Measurements from ENCODE around the gene CDH4.

The CDH4 gene

DNA sequence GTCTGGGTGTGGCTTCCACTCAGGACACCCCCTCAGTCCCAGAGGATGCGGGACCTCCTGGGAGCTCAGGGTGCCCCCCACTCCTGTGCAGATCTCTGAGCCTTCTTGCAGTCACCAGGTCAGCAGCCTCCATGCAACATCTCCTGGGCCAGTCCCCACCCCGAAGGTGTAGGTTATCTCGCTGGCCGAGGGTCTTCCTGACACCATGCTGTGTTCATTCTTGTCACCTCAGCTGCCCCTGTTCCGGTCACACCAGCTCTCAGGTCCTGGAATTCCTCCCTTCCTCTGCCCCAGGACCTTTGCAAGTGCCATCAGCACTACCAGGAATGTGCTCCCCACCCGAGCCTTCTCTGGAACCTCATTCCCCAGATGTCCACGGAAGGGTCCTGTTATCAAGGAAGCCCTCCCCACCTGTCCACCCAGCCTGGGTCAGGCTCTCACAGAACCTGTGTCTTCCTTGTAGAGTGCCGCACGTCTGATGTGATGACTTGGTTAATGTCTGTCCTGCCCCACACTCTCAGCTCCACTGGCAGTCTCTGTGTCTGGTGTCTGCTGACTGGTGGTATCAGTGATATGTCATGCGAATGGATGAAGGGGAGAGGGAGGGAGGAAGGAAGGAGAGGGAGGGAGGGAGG, 484.1 kb downstream of the CDH4 start:
- no peak overlapping the region for H3K27ac ChIP-seq
- ChIA-PET POLR2A (ENCODE audit: low non-redundant PET) (no interaction called here), CTCF (interaction anchor here (0.6 to 0.7 kb wide), 2 partner anchors 137 to 1525 kb away, joined by 3 read pairs; no protein-coding TSS in a partner anchor)
- DNase-seq (ENCODE audit: low spot score): no peak
- TF ChIP-seq, protein P1, sequence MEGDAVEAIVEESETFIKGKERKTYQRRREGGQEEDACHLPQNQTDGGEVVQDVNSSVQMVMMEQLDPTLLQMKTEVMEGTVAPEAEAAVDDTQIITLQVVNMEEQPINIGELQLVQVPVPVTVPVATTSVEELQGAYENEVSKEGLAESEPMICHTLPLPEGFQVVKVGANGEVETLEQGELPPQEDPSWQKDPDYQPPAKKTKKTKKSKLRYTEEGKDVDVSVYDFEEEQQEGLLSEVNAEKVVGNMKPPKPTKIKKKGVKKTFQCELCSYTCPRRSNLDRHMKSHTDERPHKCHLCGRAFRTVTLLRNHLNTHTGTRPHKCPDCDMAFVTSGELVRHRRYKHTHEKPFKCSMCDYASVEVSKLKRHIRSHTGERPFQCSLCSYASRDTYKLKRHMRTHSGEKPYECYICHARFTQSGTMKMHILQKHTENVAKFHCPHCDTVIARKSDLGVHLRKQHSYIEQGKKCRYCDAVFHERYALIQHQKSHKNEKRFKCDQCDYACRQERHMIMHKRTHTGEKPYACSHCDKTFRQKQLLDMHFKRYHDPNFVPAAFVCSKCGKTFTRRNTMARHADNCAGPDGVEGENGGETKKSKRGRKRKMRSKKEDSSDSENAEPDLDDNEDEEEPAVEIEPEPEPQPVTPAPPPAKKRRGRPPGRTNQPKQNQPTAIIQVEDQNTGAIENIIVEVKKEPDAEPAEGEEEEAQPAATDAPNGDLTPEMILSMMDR (conservative IDR thresholded peaks at IDR 0.05; ENCODE audit: low read depth): no peak

DNA sequence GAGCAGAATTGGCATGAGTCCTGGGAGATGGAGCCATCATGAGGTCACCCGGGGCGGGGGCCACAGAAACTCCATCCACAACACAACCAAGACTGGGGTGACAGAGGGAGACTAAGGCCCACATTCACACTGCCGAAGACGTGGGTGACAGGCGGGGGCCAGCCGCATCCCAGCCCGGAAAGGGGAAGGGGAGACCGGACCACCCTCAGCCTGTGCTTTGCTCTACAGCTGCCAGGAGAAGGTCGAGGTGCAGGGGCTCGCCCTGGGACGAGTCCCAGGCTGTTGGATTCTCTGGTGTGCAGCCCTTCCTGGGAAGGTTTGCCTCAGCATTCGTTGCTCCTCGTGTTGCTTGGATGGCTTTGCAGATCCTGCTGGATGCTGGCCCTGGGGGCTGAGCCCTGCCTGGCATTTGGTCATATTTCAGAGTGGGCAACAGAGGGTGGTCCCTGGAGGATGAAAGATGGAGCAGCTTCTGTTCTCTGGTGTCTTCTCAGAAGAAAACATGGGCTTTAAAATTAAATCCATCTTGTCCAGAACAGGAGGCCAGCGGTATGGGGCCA, 484.8 kb downstream of the CDH4 start:
- no peak for DNase-seq (ENCODE audit: low spot score)
- ChIA-PET POLR2A (ENCODE audit: low non-redundant PET) (no interaction called here), CTCF (interaction anchor here (0.6 to 0.7 kb wide), 2 partner anchors 138 to 1526 kb away, joined by 3 read pairs; no protein-coding TSS in a partner anchor)
- TF ChIP-seq, protein P1 (conservative IDR thresholded peaks at IDR 0.05; ENCODE audit: low read depth): no peak
- no peak overlapping the region for H3K27ac ChIP-seq

DNA sequence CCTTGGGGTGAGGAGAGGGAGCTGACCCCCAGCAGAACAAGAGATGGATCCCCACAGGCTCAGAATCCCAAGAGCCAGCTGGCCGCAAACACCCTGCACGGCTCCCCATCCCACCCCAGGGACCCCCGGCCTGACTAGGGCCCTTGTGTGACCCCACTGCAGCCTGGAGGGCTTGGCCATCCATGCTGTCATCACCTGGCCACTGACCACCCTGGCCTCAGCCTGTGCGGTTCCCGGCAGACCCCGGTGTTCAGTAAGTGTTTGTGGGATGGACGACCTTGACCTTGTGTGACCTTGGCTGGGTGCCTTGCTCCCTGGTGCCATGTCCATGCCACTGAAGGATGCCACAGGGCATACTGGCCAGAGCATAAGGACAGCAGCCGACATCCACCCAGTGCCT, 485.3 kb downstream of the CDH4 start:
- no peak overlapping the region for H3K27ac ChIP-seq
- DNase-seq (ENCODE audit: low spot score): no peak
- ChIA-PET POLR2A (ENCODE audit: low non-redundant PET) (no interaction called here), CTCF (no interaction called here)
- TF ChIP-seq, protein P1 (conservative IDR thresholded peaks at IDR 0.05; ENCODE audit: low read depth): no peak

DNA sequence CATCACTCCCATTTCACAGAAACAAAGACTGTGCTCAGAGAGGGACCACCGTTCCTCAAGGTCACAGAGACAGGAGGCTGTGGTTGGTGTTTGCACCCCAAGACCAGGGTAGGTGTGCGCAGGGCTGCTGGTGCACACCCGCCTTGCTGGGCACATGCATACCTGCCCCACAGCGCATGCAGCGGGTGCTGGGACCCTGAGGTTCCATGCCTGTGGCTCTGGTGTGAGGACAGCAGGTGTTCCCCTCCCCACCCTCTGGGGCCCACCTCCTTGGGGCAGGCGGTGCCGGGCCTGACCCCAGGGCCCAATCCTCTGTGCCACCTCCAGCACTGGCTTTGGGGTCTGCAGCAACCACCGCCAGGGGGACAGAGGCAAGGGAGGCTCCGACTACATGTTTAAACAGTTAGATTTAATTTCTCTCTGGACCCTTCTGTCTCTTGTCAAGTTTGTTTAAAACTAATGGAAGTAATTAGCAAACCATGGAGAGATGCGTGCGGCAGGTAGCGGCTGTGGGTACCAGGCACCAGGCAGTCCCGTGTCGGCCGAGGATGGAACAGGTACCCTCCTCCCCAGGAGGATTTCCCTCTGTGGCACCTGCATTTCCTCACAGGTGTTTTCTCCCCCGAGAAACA, 485.9 kb downstream of the CDH4 start:
- CTCF ChIA-PET: no interaction called here
- H3K27ac ChIP-seq: no peak overlapping the region
- POLR2A ChIA-PET (ENCODE audit: low non-redundant PET): no interaction called here
- TF ChIP-seq, protein P1 (conservative IDR thresholded peaks at IDR 0.05; ENCODE audit: low read depth): no peak
- DNase-seq (ENCODE audit: low spot score): no peak

DNA sequence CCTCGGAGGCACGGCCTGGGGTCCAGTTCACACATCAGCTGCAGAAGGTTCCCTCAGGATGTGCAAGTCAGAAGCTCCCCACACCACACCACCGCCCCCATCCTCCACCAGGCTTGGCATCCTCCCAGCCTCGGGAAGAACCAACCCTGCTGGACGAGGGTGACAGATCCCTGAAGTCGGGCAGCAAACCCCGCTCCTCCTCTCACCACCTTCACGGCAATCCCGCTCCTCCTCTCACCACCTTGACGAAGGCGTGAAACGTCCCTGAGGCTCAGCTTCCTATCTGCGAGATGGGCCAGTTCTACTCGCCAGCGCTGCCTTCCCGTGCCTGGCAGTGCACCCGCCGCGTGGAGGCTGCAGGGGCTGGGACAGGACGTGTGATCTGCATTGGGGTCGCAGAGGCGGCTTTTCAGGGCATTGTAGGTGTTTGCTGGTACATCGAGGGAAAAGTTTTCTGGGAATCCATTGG, 486.6 kb downstream of the CDH4 start:
- ChIA-PET POLR2A (ENCODE audit: low non-redundant PET) (no interaction called here), CTCF (no interaction called here)
- no peak for DNase-seq (ENCODE audit: low spot score)
- no peak overlapping the region for H3K27ac ChIP-seq
- TF ChIP-seq, protein P1 (conservative IDR thresholded peaks at IDR 0.05; ENCODE audit: low read depth): no peak

DNA sequence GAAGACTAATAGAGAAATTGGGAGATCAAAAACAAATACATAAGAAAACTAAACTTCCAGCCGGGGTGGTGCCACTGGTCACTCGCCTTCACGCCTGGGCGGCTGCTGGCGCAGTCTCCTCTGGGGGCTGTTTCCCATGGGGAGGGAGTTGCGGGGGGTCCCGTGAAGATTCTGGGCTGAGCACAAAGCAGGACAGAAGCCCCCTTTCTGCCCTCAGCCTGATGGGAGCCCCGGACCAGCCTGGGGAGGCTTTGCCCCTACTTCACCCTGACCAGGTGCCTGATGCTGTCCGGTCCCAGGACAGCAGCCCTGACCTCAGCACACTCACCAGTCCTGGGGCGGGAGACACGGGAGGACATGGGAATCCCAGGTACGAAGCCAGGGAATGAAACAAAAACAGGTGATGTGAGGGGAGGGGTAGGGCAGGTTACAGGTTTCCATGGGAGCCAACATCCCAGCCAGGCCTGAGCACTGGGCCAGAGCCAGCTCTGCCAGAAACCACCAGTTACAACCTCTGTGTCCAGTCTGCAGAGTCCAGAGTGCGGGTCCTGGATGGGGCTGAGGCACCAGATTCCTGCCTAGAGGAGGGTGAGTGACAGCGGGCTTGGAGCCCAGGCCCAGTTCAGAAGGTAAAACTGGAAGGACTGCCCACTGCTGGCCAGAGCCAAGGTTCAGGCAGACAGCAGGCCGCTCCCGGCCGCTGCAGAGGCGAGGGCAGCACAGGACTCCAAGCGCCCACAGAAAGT, 487.2 kb downstream of the CDH4 start:
- ChIA-PET CTCF (no interaction called here), POLR2A (ENCODE audit: low non-redundant PET) (no interaction called here)
- DNase-seq (ENCODE audit: low spot score): no peak
- H3K27ac ChIP-seq: no peak overlapping the region
- TF ChIP-seq, protein P1 (conservative IDR thresholded peaks at IDR 0.05; ENCODE audit: low read depth): no peak
